HepG2 (cell line): ENCODE data around the gene USP12. TPM values are rescaled to one million over a fixed set of nuclear protein-coding genes. Genes with fewer than 3 reads are reported as not detected.
A peak's percentile ranks its signal among the peaks of the same experiment; 100 is the strongest.

Source experiments
- ATF1 ChIP-seq: IDR thresholded peaks from 2 replicates; pipeline ENCODE4 v1.6.1; 2016; ENCODE audit warnings: mild to moderate bottlenecking, control low read depth
- BRD4 ChIP-seq: sonication (generic); formaldehyde crosslinking; IDR thresholded peaks from 2 replicates; pipeline ENCODE4 v1.4.0; 2020; ENCODE audit warnings: missing genetic modification reagents
- CEBPB ChIP-seq: IDR thresholded peaks from 2 replicates; pipeline ENCODE4 v1.6.1; 2011; ENCODE audit warnings: low read depth, low read length, improper control_type of control experiment, borderline replicate concordance
- GATAD2A ChIP-seq: IDR thresholded peaks from 2 replicates; pipeline ENCODE4 v1.6.1; 2016
- IRF2 ChIP-seq: IDR thresholded peaks from 2 replicates; pipeline ENCODE4 v1.6.1; 2018; ENCODE audit warnings: missing genetic modification reagents, missing compliant biosample characterization
- NFKBIZ ChIP-seq: IDR thresholded peaks from 2 replicates; pipeline ENCODE4 v1.6.1; 2018; ENCODE audit warnings: missing genetic modification reagents, missing compliant biosample characterization
- PCBP1 ChIP-seq: fragments of 200-400 bp; formaldehyde crosslinking; IDR thresholded peaks from 2 replicates; pipeline ENCODE4 v1.6.1; 2017; ENCODE audit warnings: mild to moderate bottlenecking, low read depth, low read length, borderline replicate concordance
- PPARG ChIP-seq: conservative IDR thresholded peaks from 2 replicates; pipeline ENCODE4 v1.6.1; 2016; ENCODE audit warnings: missing biosample characterization, missing genetic modification reagents
- RELA ChIP-seq: sonication (generic); formaldehyde crosslinking; IDR thresholded peaks from 2 replicates; pipeline ENCODE4 v1.4.0; 2020; ENCODE audit warnings: missing genetic modification reagents
- RFX5 ChIP-seq: IDR thresholded peaks from 2 replicates; pipeline ENCODE4 v1.6.1; 2011; ENCODE audit warnings: low read depth, low read length, improper control_type of control experiment
- SNAPC2 ChIP-seq: sonication (generic); formaldehyde crosslinking; IDR thresholded peaks from 2 replicates; pipeline ENCODE4 v1.8.1; 2022; ENCODE audit warnings: mild to moderate bottlenecking, missing genetic modification reagents
- SSRP1 ChIP-seq: IDR thresholded peaks from 2 replicates; pipeline ENCODE4 v1.6.1; 2016; ENCODE audit warnings: control low read depth
- ZBTB38 ChIP-seq: sonication (generic); formaldehyde crosslinking; IDR thresholded peaks from 2 replicates; pipeline ENCODE4 v1.5.1; 2020; ENCODE audit warnings: mild to moderate bottlenecking, missing genetic modification reagents
- ZNF20 ChIP-seq: sonication (generic); formaldehyde crosslinking; IDR thresholded peaks from 2 replicates; pipeline ENCODE4 v1.4.0; 2020; ENCODE audit warnings: mild to moderate bottlenecking, moderate library complexity, missing genetic modification reagents
- ZNF274 ChIP-seq: sonication (generic); formaldehyde crosslinking; IDR thresholded peaks from 2 replicates; pipeline ENCODE4 v1.5.1; 2020; ENCODE audit warnings: mild to moderate bottlenecking, missing genetic modification reagents
- ZNF3 ChIP-seq: IDR thresholded peaks from 2 replicates; pipeline ENCODE4 v1.7.0; 2017; ENCODE audit warnings: inconsistent platforms
- polyA plus RNA-seq, 8 experiments: library from polyadenylated mRNA; depleted of rRNA in 3 of 8; stranded (reverse) in 7 of 8; unstranded in 1 of 8; fragments of >200 nt; fragmentation: Illumina TruSeq in 4 of 8; extraction: Trizol in 4 of 8; gene quantifications; 2 replicates each; pipeline versions ENCODE4 v1.2.1 to v1.2.3, GENCODE V29; 2011 to 2016; ENCODE audit warnings: low read depth in 4 of 8, missing spikeins in 1 of 8, mixed read lengths in 1 of 8; ENCODE audit not compliant: insufficient read depth in 1 of 8
- total RNA-seq, 5 experiments: library from RNA; depleted of rRNA; stranded (reverse); fragments of >200 nt; fragmentation: Illumina TruSeq; extraction: Trizol; gene quantifications; 2 replicates each; pipeline ENCODE4 v1.2.3, GENCODE V29; 2016; ENCODE audit warnings: low read depth in 1 of 5
- TF ChIP-seq, protein P1 (sequence below): sonication (generic); formaldehyde crosslinking; IDR thresholded peaks from 2 replicates; pipeline ENCODE4 v1.9.0; 2022; ENCODE audit warnings: missing genetic modification reagents, mild to moderate bottlenecking, borderline replicate concordance
- TF ChIP-seq, protein P2 (sequence below): sonication (generic); formaldehyde crosslinking; IDR thresholded peaks from 2 replicates; pipeline ENCODE4 v1.8.0; 2022; ENCODE audit warnings: missing genetic modification reagents, mild to moderate bottlenecking, borderline replicate concordance
- TF ChIP-seq, protein P3 (sequence below), 2 experiments: fragments of 450-650 bp in 1 of 2; sonication (generic) in 1 of 2; formaldehyde crosslinking in 1 of 2; IDR thresholded peaks; 2 replicates each; pipeline versions ENCODE4 v1.6.1 to v1.8.0; 2016 to 2022; ENCODE audit warnings: antibody characterized with exemption in 1 of 2, mild to moderate bottlenecking in 1 of 2, missing genetic modification reagents in 1 of 2

Gene USP12
- total and polyA plus RNA-seq, 2 of the 13 experiments (the other 11 are each of a cell fraction or from before 2014, with no cell fraction given) = 9.8 to 19.5 TPM

DNA sequence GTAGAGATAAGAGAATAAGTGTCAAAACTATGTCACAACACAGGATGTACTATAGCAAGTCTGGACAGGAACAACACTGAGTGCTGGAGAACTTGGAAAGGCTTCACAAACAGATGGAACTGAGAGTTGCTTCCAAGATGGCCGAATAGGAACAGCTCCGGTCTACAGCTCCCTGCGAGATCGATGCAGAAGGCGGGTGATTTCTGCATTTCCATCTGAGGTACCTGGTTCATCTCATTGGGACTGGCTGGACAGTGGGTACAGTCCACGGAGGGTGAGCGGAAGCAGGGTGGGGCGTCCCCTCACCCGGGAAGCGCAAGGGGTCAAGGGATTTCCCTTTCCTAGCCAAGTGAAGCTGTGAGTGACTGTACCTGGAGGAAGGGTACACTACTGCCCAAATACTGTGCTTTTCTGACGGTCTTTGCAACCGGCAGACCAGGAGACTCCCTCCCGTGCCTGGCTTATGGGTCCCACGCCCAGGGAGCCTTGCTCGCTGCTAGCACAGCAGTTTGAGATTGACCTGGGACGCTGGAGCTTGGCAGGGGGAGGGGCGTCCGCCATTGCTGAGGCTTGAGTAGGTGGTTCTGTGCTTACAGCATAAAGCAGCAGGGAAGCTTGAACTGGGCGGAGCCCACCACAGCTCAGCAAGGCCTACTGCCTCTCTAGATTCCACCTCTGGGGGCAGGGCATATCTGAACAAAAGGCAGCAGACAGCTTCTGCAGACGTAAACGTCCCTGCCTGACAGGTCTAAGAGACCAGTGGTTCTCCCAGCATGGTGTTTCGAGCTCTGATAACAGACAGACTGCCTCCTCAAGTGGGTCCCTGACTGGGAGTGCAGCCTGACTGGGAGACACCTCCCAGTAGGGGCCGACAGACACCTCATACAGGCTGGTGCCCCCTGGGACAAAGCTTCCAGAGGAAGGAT is 46.0 kb downstream of the USP12 start (continued):
- TF ChIP-seq ZNF20 (CRISPR knock-in tag) (no peak), ZNF274 (no peak), SSRP1 (CRISPR knock-in tag) (no peak), NFKBIZ (CRISPR knock-in tag) (no peak), ZBTB38 (CRISPR knock-in tag) (0 out of 2 replicates have a peak, but pooled peaks have one; percentile 53), PPARG (no peak), IRF2 (CRISPR knock-in tag) (no peak), RFX5 (no peak), SNAPC2 (no peak), RELA (CRISPR knock-in tag) (no peak), CEBPB (no peak), BRD4 (CRISPR knock-in tag) (no peak), ZNF3 (CRISPR knock-in tag) (no peak), PCBP1 (no peak), ATF1 (CRISPR knock-in tag) (no peak), GATAD2A (CRISPR knock-in tag) (no peak)
- TF ChIP-seq, protein P1, sequence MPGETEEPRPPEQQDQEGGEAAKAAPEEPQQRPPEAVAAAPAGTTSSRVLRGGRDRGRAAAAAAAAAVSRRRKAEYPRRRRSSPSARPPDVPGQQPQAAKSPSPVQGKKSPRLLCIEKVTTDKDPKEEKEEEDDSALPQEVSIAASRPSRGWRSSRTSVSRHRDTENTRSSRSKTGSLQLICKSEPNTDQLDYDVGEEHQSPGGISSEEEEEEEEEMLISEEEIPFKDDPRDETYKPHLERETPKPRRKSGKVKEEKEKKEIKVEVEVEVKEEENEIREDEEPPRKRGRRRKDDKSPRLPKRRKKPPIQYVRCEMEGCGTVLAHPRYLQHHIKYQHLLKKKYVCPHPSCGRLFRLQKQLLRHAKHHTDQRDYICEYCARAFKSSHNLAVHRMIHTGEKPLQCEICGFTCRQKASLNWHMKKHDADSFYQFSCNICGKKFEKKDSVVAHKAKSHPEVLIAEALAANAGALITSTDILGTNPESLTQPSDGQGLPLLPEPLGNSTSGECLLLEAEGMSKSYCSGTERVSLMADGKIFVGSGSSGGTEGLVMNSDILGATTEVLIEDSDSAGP (CRISPR knock-in tag) = no peak
- TF ChIP-seq, protein P2, sequence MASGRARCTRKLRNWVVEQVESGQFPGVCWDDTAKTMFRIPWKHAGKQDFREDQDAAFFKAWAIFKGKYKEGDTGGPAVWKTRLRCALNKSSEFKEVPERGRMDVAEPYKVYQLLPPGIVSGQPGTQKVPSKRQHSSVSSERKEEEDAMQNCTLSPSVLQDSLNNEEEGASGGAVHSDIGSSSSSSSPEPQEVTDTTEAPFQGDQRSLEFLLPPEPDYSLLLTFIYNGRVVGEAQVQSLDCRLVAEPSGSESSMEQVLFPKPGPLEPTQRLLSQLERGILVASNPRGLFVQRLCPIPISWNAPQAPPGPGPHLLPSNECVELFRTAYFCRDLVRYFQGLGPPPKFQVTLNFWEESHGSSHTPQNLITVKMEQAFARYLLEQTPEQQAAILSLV (CRISPR knock-in tag) = 0 out of 2 replicates have a peak, but pooled peaks have one; percentile 30
- TF ChIP-seq, protein P3, sequence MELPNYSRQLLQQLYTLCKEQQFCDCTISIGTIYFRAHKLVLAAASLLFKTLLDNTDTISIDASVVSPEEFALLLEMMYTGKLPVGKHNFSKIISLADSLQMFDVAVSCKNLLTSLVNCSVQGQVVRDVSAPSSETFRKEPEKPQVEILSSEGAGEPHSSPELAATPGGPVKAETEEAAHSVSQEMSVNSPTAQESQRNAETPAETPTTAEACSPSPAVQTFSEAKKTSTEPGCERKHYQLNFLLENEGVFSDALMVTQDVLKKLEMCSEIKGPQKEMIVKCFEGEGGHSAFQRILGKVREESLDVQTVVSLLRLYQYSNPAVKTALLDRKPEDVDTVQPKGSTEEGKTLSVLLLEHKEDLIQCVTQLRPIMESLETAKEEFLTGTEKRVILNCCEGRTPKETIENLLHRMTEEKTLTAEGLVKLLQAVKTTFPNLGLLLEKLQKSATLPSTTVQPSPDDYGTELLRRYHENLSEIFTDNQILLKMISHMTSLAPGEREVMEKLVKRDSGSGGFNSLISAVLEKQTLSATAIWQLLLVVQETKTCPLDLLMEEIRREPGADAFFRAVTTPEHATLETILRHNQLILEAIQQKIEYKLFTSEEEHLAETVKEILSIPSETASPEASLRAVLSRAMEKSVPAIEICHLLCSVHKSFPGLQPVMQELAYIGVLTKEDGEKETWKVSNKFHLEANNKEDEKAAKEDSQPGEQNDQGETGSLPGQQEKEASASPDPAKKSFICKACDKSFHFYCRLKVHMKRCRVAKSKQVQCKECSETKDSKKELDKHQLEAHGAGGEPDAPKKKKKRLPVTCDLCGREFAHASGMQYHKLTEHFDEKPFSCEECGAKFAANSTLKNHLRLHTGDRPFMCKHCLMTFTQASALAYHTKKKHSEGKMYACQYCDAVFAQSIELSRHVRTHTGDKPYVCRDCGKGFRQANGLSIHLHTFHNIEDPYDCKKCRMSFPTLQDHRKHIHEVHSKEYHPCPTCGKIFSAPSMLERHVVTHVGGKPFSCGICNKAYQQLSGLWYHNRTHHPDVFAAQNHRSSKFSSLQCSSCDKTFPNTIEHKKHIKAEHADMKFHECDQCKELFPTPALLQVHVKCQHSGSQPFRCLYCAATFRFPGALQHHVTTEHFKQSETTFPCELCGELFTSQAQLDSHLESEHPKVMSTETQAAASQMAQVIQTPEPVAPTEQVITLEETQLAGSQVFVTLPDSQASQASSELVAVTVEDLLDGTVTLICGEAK (IDR thresholded peaks at IDR 0.05) = no peak
- TF ChIP-seq, protein P3 (CRISPR knock-in tag; IDR thresholded peaks at IDR 0.05) = no peak
